ENCODE measurements around the gene NAGLU.

The NAGLU gene

GRCh38 chr17:42525221-42525620 is 10.8 kb upstream of the NAGLU start:
- no peak for TF ChIP-seq CTCF (IDR thresholded peaks at IDR 0.05; ENCODE audit: low read depth, low read length, poor library complexity, severe bottlenecking)
- TF ChIP-seq EZH2phosphoT487 (IDR thresholded peaks at IDR 0.05; ENCODE audit: borderline replicate concordance, low read length) = no peak
- Histone ChIP-seq H3F3A (ENCODE audit: control insufficient read depth, insufficient read depth) (peaks cover 2% of the 10 kb centered on the region; the same call in 1 of the 2 replicates), H4K20me1 (ENCODE audit: control insufficient read depth, insufficient read depth, low read depth, low read length) (no peaks in the 10 kb centered on the region), H3K4me2 (ENCODE audit: low read length) (no peak overlapping the region), H3K27ac (ENCODE audit: low read depth, low read length) (no peak overlapping the region), H3K36me3 (ENCODE audit: control insufficient read depth, low read length) (no peaks in the 10 kb centered on the region), H3K4me3 (ENCODE audit: low read length) (no peak overlapping the region), H3K9me3 (ENCODE audit: control insufficient read depth, insufficient read depth, low read length) (no peaks in the 10 kb centered on the region), H3K27me3 (ENCODE audit: control insufficient read depth, low read length) (peaks cover 9% of the 10 kb centered on the region; the same call in 1 of the 2 replicates), H3K4me1 (ENCODE audit: control insufficient read depth, low read length) (peaks cover 5% of the 10 kb centered on the region), H3K79me2 (ENCODE audit: control insufficient read depth, low read length) (no peaks in the 10 kb centered on the region), H3K9me2 (replicated peaks; ENCODE audit: control insufficient read depth, low read length) (no peaks in the 10 kb centered on the region)

- TF ChIP-seq CTCF (IDR thresholded peaks at IDR 0.05; ENCODE audit: low read depth, low read length, poor library complexity, severe bottlenecking) = no peak
- no peak for TF ChIP-seq EZH2phosphoT487 (IDR thresholded peaks at IDR 0.05; ENCODE audit: borderline replicate concordance, low read length)
- Histone ChIP-seq H3K27me3 (ENCODE audit: control insufficient read depth, low read length) (peaks cover 7% of the 10 kb centered on the region; the same call in 1 of the 2 replicates), H3K9me2 (replicated peaks; ENCODE audit: control insufficient read depth, low read length) (no peaks in the 10 kb centered on the region), H3K36me3 (ENCODE audit: control insufficient read depth, low read length) (no peaks in the 10 kb centered on the region), H3K4me3 (ENCODE audit: low read length) (no peak overlapping the region), H3K4me2 (ENCODE audit: low read length) (no peak overlapping the region), H3K4me1 (ENCODE audit: control insufficient read depth, low read length) (peaks cover 13% of the 10 kb centered on the region), H4K20me1 (ENCODE audit: control insufficient read depth, insufficient read depth, low read depth, low read length) (no peaks in the 10 kb centered on the region), H3F3A (ENCODE audit: control insufficient read depth, insufficient read depth) (peaks cover 9% of the 10 kb centered on the region), H3K9me3 (ENCODE audit: control insufficient read depth, insufficient read depth, low read length) (no peaks in the 10 kb centered on the region), H3K79me2 (ENCODE audit: control insufficient read depth, low read length) (no peaks in the 10 kb centered on the region), H3K27ac (ENCODE audit: low read depth, low read length) (no peak overlapping the region)
These were observed 10.0 kb upstream of the NAGLU start for GRCh38 chr17:42526031-42526444.

- Histone ChIP-seq H3K9me3 (ENCODE audit: control insufficient read depth, insufficient read depth, low read length) (no peaks in the 10 kb centered on the region), H3K27ac (ENCODE audit: low read depth, low read length) (no peak overlapping the region), H3K79me2 (ENCODE audit: control insufficient read depth, low read length) (no peaks in the 10 kb centered on the region), H3K4me1 (ENCODE audit: control insufficient read depth, low read length) (peaks cover 23% of the 10 kb centered on the region), H3K27me3 (ENCODE audit: control insufficient read depth, low read length) (peaks cover 7% of the 10 kb centered on the region; the same call in 1 of the 2 replicates), H3K36me3 (ENCODE audit: control insufficient read depth, low read length) (no peaks in the 10 kb centered on the region), H3K4me3 (ENCODE audit: low read length) (no peak overlapping the region), H3F3A (ENCODE audit: control insufficient read depth, insufficient read depth) (peaks cover 17% of the 10 kb centered on the region), H3K9me2 (replicated peaks; ENCODE audit: control insufficient read depth, low read length) (no peaks in the 10 kb centered on the region), H3K4me2 (ENCODE audit: low read length) (no peak overlapping the region), H4K20me1 (ENCODE audit: control insufficient read depth, insufficient read depth, low read depth, low read length) (no peaks in the 10 kb centered on the region)
- TF ChIP-seq EZH2phosphoT487 (IDR thresholded peaks at IDR 0.05; ENCODE audit: borderline replicate concordance, low read length) (no peak), CTCF (IDR thresholded peaks at IDR 0.05; ENCODE audit: low read depth, low read length, poor library complexity, severe bottlenecking) (no peak)
These were observed 8.1 kb upstream of the NAGLU start for GRCh38 chr17:42527932-42528331.

All from DOHH2 (cell line).